ENCODE data around the gene IL3RA. TPM values are rescaled to one million over a fixed set of nuclear protein-coding genes. Genes with fewer than 3 reads are reported as not detected.

Gene IL3RA
- total RNA-seq, 1 donor from 2014 or later: 0.53 TPM

DNA sequence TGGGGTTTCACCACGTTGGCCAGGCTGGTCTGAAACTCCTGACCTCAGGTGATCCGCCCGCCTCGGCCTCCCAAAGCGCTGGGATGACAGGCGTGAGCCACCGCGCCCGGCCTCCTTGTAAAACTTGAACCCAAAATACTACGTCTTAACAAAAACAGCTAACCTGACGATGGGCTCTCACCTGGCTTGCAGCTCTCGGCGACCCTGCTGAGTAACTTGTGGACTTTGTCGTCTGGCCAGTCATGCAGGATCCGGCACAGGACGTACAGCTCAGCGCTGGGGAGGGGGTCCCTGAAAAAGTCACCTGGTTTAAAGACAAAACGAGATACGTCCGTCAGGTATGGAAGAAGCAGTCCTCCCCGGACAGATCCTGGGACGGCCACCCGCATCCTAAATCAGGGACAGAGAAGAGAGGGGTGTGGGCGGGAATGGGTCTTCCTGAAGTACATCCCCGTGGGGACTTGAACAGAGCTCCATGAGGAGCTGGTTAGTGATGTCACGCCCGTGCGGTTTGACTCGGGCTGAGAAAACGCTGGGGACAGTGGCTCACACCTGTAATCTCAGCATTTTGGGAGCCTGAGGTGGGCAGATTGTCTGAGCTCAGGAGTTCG, 76.1 kb downstream of the IL3RA start:
- Mint-ChIP-seq H3K27ac (no peak overlapping the region), H3K27me3 (no peaks in the 10 kb centered on the region), H3K36me3 (ENCODE audit: low read depth) (peaks cover 37% of the 10 kb centered on the region), H3K9me3 (no peaks in the 10 kb centered on the region), H3K4me1 (peaks cover 6% of the 10 kb centered on the region), H3K4me3 (no peak overlapping the region)
- intact Hi-C loops (cut with micrococcal nuclease): no loop called here
- ATAC-seq (ENCODE audit: low read depth) (no peak), DNase-seq (no peak)
- ChIA-PET POLR2A (no interaction called here), CTCF (no interaction called here)
- TF ChIP-seq, protein P1, sequence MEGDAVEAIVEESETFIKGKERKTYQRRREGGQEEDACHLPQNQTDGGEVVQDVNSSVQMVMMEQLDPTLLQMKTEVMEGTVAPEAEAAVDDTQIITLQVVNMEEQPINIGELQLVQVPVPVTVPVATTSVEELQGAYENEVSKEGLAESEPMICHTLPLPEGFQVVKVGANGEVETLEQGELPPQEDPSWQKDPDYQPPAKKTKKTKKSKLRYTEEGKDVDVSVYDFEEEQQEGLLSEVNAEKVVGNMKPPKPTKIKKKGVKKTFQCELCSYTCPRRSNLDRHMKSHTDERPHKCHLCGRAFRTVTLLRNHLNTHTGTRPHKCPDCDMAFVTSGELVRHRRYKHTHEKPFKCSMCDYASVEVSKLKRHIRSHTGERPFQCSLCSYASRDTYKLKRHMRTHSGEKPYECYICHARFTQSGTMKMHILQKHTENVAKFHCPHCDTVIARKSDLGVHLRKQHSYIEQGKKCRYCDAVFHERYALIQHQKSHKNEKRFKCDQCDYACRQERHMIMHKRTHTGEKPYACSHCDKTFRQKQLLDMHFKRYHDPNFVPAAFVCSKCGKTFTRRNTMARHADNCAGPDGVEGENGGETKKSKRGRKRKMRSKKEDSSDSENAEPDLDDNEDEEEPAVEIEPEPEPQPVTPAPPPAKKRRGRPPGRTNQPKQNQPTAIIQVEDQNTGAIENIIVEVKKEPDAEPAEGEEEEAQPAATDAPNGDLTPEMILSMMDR (IDR thresholded peaks at IDR 0.05): no peak

DNA sequence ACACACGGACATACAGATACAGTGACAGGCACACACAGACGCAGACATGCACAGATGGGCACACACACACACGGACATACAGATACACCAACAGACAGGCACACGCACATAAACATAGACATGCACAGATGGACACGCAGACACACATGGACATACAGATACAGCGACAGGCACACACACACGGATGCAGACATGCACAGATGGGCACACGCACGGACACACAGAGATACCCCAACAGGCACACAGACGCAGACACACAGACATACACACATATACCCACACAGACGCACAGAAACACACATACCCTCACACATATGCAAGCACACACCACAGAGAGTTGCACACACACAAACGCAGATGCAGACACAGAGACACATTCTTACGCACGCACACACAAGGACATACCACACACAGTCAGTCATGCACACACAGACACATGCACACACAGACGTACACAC, 79.8 kb downstream of the IL3RA start:
- peaks cover 4% of the 10 kb centered on the region for H3K4me1 Mint-ChIP-seq
- TF ChIP-seq, protein P1 (IDR thresholded peaks at IDR 0.05): no peak
- no peaks in the 10 kb centered on the region for H3K9me3 Mint-ChIP-seq
- peaks cover 47% of the 10 kb centered on the region for H3K36me3 Mint-ChIP-seq (ENCODE audit: low read depth)
- intact Hi-C loops (cut with micrococcal nuclease): no loop called here
- DNase-seq (no peak), ATAC-seq (ENCODE audit: low read depth) (no peak)
- no peak overlapping the region for H3K4me3 Mint-ChIP-seq
- ChIA-PET CTCF (no interaction called here), POLR2A (no interaction called here)
- H3K27ac Mint-ChIP-seq: no peak overlapping the region
- no peaks in the 10 kb centered on the region for H3K27me3 Mint-ChIP-seq

DNA sequence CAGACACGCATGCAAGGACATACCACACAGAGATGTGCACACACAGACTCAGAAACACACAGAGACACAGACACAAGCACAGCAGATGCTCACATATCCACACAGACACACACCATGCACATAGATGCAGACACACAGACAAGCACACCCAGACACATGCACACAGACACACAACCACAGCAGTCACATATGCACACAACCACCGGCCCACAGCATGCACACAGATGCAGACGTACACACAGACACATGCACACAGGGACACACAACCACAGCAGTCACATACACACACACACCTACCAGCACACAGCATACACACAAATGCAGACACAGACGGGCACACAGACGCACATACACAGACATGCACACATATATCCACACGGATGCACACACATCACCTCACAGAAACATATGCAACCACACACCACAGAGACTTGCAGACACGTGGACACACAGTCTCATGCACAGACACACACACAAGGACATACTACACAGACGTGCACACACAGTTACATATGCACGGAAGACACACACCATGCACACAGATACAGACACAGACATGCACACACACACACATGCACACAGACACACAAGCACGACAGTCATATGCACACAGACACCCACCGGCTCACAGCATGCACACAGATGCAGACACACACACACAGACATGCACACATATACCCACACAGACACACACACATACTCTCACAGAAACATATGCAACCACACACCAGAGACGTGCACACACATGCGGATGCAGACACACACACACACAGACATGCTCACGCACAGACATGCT, 80.6 kb downstream of the IL3RA start:
- intact Hi-C loops (cut with micrococcal nuclease): no loop called here
- H3K27me3 Mint-ChIP-seq: no peaks in the 10 kb centered on the region
- TF ChIP-seq, protein P1 (IDR thresholded peaks at IDR 0.05): no peak

DNA sequence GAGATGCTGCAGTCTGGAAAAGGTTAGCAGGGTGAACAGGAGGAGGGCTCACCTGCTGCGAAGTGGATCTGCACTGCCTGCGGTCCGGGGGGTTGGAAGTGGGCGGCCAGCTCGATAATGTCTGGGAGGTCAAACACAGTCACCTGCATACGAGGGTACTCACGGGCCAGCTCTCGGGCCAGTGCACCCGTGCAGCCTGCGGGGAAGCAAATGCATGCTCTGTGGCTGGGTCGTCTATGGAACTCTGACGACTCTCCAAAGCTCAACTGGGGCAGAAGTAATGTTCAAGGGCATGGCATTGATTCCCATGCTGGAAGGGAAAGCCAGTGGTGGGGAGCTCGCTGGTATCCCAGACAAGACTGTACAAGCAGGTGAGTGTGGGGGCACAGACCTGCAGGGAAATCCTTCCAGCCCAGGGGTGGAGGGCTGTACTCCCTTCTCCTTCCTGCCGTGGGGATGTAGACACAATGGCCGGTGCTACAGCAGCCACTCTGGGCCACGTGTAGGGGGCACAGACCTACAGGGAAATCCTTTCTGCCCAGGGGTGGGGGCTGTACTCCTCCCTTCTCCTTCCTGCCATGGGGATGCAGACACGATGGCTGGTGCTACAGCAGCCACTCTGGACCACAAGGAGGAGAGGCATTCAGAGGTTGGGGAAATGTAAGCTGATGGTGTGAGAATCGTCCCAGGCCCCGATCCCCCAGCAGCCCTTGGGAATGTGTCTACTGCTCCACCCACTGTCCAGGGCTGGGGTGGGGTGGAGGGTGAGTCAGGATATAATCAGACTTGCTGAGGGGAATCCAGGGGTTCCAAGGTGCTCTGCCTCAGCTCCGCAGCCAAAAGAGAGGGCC, 81.6 kb downstream of the IL3RA start:
- Mint-ChIP-seq H3K4me1 (peaks cover 2% of the 10 kb centered on the region), H3K36me3 (ENCODE audit: low read depth) (peaks cover 47% of the 10 kb centered on the region), H3K9me3 (peaks cover 6% of the 10 kb centered on the region), H3K27ac (no peak overlapping the region), H3K27me3 (no peaks in the 10 kb centered on the region), H3K4me3 (no peak overlapping the region)
- POLR2A ChIA-PET: no interaction called here
- CTCF ChIA-PET: no interaction called here
- TF ChIP-seq, protein P1 (IDR thresholded peaks at IDR 0.05): no peak
- no peak for ATAC-seq (ENCODE audit: low read depth)
- no peak for DNase-seq
- intact Hi-C loops (cut with micrococcal nuclease): no loop called here

More for the DNA sequence above, 80.6 kb downstream of the IL3RA start:
- H3K4me1 Mint-ChIP-seq: peaks cover 2% of the 10 kb centered on the region
- ChIA-PET CTCF (no interaction called here), POLR2A (no interaction called here)
- H3K27ac Mint-ChIP-seq: no peak overlapping the region
- ATAC-seq (ENCODE audit: low read depth) (no peak), DNase-seq (no peak)
- H3K9me3 Mint-ChIP-seq: peaks cover 3% of the 10 kb centered on the region
- peaks cover 48% of the 10 kb centered on the region for H3K36me3 Mint-ChIP-seq (ENCODE audit: low read depth)
- H3K4me3 Mint-ChIP-seq: no peak overlapping the region
